ENCODE results near the gene PI4K2A.

The PI4K2A gene

GRCh38 chr10:97675222-97675621 is 34.8 kb downstream of the PI4K2A start:
- peaks cover 2% of the 10 kb centered on the region; the same call in 1 of the 2 replicates for H3K36me3 ChIP-seq (ENCODE audit: low read length)

GRCh38 chr10:97676770-97677581 is 36.5 kb downstream of the PI4K2A start:
- TF ChIP-seq CTCF (IDR thresholded peaks at IDR 0.05; ENCODE audit: insufficient read depth, low read length, poor library complexity, severe bottlenecking) (peak; percentile 85), EZH2phosphoT487 (conservative IDR thresholded peaks at IDR 0.05; ENCODE audit: low read length) (no peak)
- Histone ChIP-seq H3K36me3 (ENCODE audit: low read length) (no peaks in the 10 kb centered on the region), H3K27me3 (ENCODE audit: low read length) (no peaks in the 10 kb centered on the region), H3F3A (ENCODE audit: insufficient read depth) (no peaks in the 10 kb centered on the region), H3K4me3 (ENCODE audit: insufficient read depth, low read length, poor library complexity, severe bottlenecking) (no peak overlapping the region), H3K9me3 (ENCODE audit: insufficient read depth, low read length) (no peaks in the 10 kb centered on the region), H4K20me1 (ENCODE audit: low read depth, low read length) (no peaks in the 10 kb centered on the region), H3K9ac (ENCODE audit: low read length) (no peak overlapping the region), H3K9me2 (replicated peaks; ENCODE audit: insufficient read depth, low read length) (no peaks in the 10 kb centered on the region), H3K79me2 (ENCODE audit: insufficient read depth, low read length) (no peaks in the 10 kb centered on the region), H2AFZ (ENCODE audit: low read depth, low read length, severe bottlenecking) (no peak overlapping the region), H3K27ac (ENCODE audit: low read depth, low read length) (no peak overlapping the region), H3K4me2 (ENCODE audit: low read depth, low read length, poor library complexity, severe bottlenecking) (no peak overlapping the region)

More at GRCh38 chr10:97675222-97675621, 34.8 kb downstream of the PI4K2A start:
- H3K9ac ChIP-seq (ENCODE audit: low read length), result no peak overlapping the region
- no peak overlapping the region for H3K4me2 ChIP-seq (ENCODE audit: low read depth, low read length, poor library complexity, severe bottlenecking)
- H3K9me3 ChIP-seq (ENCODE audit: insufficient read depth, low read length), result no peaks in the 10 kb centered on the region
- no peaks in the 10 kb centered on the region for H3K27me3 ChIP-seq (ENCODE audit: low read length)
- no peak overlapping the region for H3K4me3 ChIP-seq (ENCODE audit: insufficient read depth, low read length, poor library complexity, severe bottlenecking)
- no peaks in the 10 kb centered on the region for H4K20me1 ChIP-seq (ENCODE audit: low read depth, low read length)
- TF ChIP-seq EZH2phosphoT487 (conservative IDR thresholded peaks at IDR 0.05; ENCODE audit: low read length) (no peak), CTCF (IDR thresholded peaks at IDR 0.05; ENCODE audit: insufficient read depth, low read length, poor library complexity, severe bottlenecking) (no peak)
- no peak overlapping the region for H2AFZ ChIP-seq (ENCODE audit: low read depth, low read length, severe bottlenecking)
- no peaks in the 10 kb centered on the region for H3K79me2 ChIP-seq (ENCODE audit: insufficient read depth, low read length)
- H3F3A ChIP-seq (ENCODE audit: insufficient read depth), result no peaks in the 10 kb centered on the region
- no peak overlapping the region for H3K27ac ChIP-seq (ENCODE audit: low read depth, low read length)
- H3K9me2 ChIP-seq (replicated peaks; ENCODE audit: insufficient read depth, low read length), result no peaks in the 10 kb centered on the region

GRCh38 chr10:97679594-97679993 is 39.1 kb downstream of the PI4K2A start:
- H3K27me3 ChIP-seq (ENCODE audit: low read length), result no peaks in the 10 kb centered on the region
- H3F3A ChIP-seq (ENCODE audit: insufficient read depth), result no peaks in the 10 kb centered on the region
- no peak for TF ChIP-seq EZH2phosphoT487 (conservative IDR thresholded peaks at IDR 0.05; ENCODE audit: low read length)
- no peak for TF ChIP-seq CTCF (IDR thresholded peaks at IDR 0.05; ENCODE audit: insufficient read depth, low read length, poor library complexity, severe bottlenecking)
- H3K4me3 ChIP-seq (ENCODE audit: insufficient read depth, low read length, poor library complexity, severe bottlenecking), result no peak overlapping the region
- no peaks in the 10 kb centered on the region for H3K9me2 ChIP-seq (replicated peaks; ENCODE audit: insufficient read depth, low read length)
- no peak overlapping the region for H3K4me2 ChIP-seq (ENCODE audit: low read depth, low read length, poor library complexity, severe bottlenecking)
- H4K20me1 ChIP-seq (ENCODE audit: low read depth, low read length), result no peaks in the 10 kb centered on the region
- no peak overlapping the region for H2AFZ ChIP-seq (ENCODE audit: low read depth, low read length, severe bottlenecking)
- H3K36me3 ChIP-seq (ENCODE audit: low read length), result no peaks in the 10 kb centered on the region
- H3K79me2 ChIP-seq (ENCODE audit: insufficient read depth, low read length), result no peaks in the 10 kb centered on the region
- H3K27ac ChIP-seq (ENCODE audit: low read depth, low read length), result no peak overlapping the region
- no peak overlapping the region for H3K9ac ChIP-seq (ENCODE audit: low read length)
- no peaks in the 10 kb centered on the region for H3K9me3 ChIP-seq (ENCODE audit: insufficient read depth, low read length)
